AG04450 (cell line): ENCODE results near the gene CNTLN. TPM values are rescaled to one million over a fixed set of nuclear protein-coding genes. Genes with fewer than 3 reads are reported as not detected.

Experiments used
- CTCF ChIA-PET: fragments of 300-600, 350-600 bp; formaldehyde crosslinking; extraction: SDS; loops from one replicate; lab custom pipeline; 2022; ENCODE audit warnings: antibody characterized with exemption, inconsistent platforms; lab: Charles Lee
- POLR2A ChIA-PET: fragments of 350-600 bp; formaldehyde crosslinking; extraction: SDS; loops from one replicate; lab custom pipeline; 2021; ENCODE audit warnings: antibody characterized with exemption, inconsistent platforms; lab: Yijun Ruan, JAX
- DNase-seq: peaks from one replicate; pipeline ENCODE4 v3.0.0-alpha.2; 2011; ENCODE audit warnings: low read depth, low spot score
- H3K27ac ChIP-seq: one replicate; pipeline ENCODE4 v1.5.1; 2012; ENCODE audit warnings: low read depth, low read length, control low read depth
- H3K27me3 ChIP-seq: one replicate; pipeline ENCODE4 v1.6.0; 2012; ENCODE audit warnings: low read length; ENCODE audit not compliant: control insufficient read depth, insufficient read depth
- H3K4me3 ChIP-seq: 2 replicates; pipeline ENCODE4 v1.5.1; 2011; ENCODE audit warnings: mild to moderate bottlenecking, low read depth, low read length, control low read depth
- H3K9me3 ChIP-seq: 2 replicates; pipeline ENCODE4 v1.5.1; 2012; ENCODE audit warnings: low read length; ENCODE audit not compliant: control insufficient read depth, insufficient read depth
- CTCF ChIP-seq: IDR thresholded peaks from 2 replicates; pipeline ENCODE4 v1.5.1; 2011; ENCODE audit warnings: low read depth, low read length, control low read depth, inconsistent platforms
- polyA plus RNA-seq: library from polyadenylated mRNA; depleted of rRNA; stranded (reverse); fragments of >200 nt; gene quantifications from 2 replicates; pipeline ENCODE4 v1.2.3, GENCODE V29; 2011

CNTLN gene
- polyA plus RNA-seq, 1 experiment = 11.7 TPM

- Histone ChIP-seq H3K27me3 (no peaks in the 10 kb centered on the region), H3K4me3 (no peak overlapping the region), H3K27ac (no peak overlapping the region), H3K9me3 (no peaks in the 10 kb centered on the region; the same call in 1 of the 2 replicates)
- no peak for TF ChIP-seq CTCF
- no peak for DNase-seq
- POLR2A ChIA-PET = no interaction called here
- CTCF ChIA-PET = no interaction called here
These were observed 13.5 kb downstream of the CNTLN start for GRCh38 chr9:17148324-17148723.

GRCh38 chr9:17159469-17159868, 24.6 kb downstream of the CNTLN start:
- Histone ChIP-seq H3K27me3 (no peaks in the 10 kb centered on the region), H3K27ac (no peak overlapping the region), H3K9me3 (peaks cover 9% of the 10 kb centered on the region; the same call in 1 of the 2 replicates), H3K4me3 (no peak overlapping the region)
- DNase-seq = no peak
- no peak for TF ChIP-seq CTCF
- POLR2A ChIA-PET = no interaction called here
- CTCF ChIA-PET = interaction anchor here (0.6 kb wide), 1 partner anchor 10 kb away, joined by 3 read pairs; no protein-coding TSS in a partner anchor

GRCh38 chr9:17160327-17160726, 25.5 kb downstream of the CNTLN start:
- Histone ChIP-seq H3K9me3 (peaks cover 7% of the 10 kb centered on the region; the same call in 1 of the 2 replicates), H3K27me3 (no peaks in the 10 kb centered on the region), H3K27ac (no peak overlapping the region), H3K4me3 (no peak overlapping the region)
- DNase-seq = no peak
- TF ChIP-seq CTCF = no peak
- POLR2A ChIA-PET = no interaction called here
- CTCF ChIA-PET = no interaction called here

- POLR2A ChIA-PET = no interaction called here
- CTCF ChIA-PET = no interaction called here
- Histone ChIP-seq H3K4me3 (no peak overlapping the region), H3K27me3 (no peaks in the 10 kb centered on the region), H3K9me3 (peaks cover 2% of the 10 kb centered on the region; the same call in 1 of the 2 replicates), H3K27ac (no peak overlapping the region)
- no peak for DNase-seq
- TF ChIP-seq CTCF = no peak
These were observed 30.9 kb downstream of the CNTLN start for GRCh38 chr9:17165764-17166163.

GRCh38 chr9:17166346-17166745, 31.5 kb downstream of the CNTLN start:
- DNase-seq = no peak
- Histone ChIP-seq H3K9me3 (peaks cover 2% of the 10 kb centered on the region; the same call in 1 of the 2 replicates), H3K4me3 (no peak overlapping the region), H3K27ac (no peak overlapping the region), H3K27me3 (no peaks in the 10 kb centered on the region)
- TF ChIP-seq CTCF = no peak
- ChIA-PET POLR2A (no interaction called here), CTCF (interaction anchor here (1.0 kb wide), 1 partner anchor 103 kb away, joined by 3 read pairs; no protein-coding TSS in a partner anchor)
